ENCODE results near the gene ATP6V0A1.

- TF ChIP-seq SNAI2 (CRISPR knock-in tag; IDR thresholded peaks at IDR 0.05) (no peak), ISL1 (CRISPR knock-in tag; IDR thresholded peaks at IDR 0.05) (no peak), RARB (CRISPR knock-in tag; IDR thresholded peaks at IDR 0.05) (no peak), ARNTL (CRISPR knock-in tag; IDR thresholded peaks at IDR 0.05; ENCODE audit: borderline replicate concordance, low read depth) (no peak), ZNF8 (CRISPR knock-in tag; IDR thresholded peaks at IDR 0.05) (no peak), GLIS3 (CRISPR knock-in tag; IDR thresholded peaks at IDR 0.05) (no peak), ZNF70 (CRISPR knock-in tag; IDR thresholded peaks at IDR 0.05) (no peak), CSDC2 (CRISPR knock-in tag; IDR thresholded peaks at IDR 0.05) (no peak), ZNF565 (CRISPR knock-in tag; conservative IDR thresholded peaks at IDR 0.05; ENCODE audit: low read depth) (no peak), ZFP3 (CRISPR knock-in tag; IDR thresholded peaks at IDR 0.05) (no peak)
- TF ChIP-seq, protein P1, sequence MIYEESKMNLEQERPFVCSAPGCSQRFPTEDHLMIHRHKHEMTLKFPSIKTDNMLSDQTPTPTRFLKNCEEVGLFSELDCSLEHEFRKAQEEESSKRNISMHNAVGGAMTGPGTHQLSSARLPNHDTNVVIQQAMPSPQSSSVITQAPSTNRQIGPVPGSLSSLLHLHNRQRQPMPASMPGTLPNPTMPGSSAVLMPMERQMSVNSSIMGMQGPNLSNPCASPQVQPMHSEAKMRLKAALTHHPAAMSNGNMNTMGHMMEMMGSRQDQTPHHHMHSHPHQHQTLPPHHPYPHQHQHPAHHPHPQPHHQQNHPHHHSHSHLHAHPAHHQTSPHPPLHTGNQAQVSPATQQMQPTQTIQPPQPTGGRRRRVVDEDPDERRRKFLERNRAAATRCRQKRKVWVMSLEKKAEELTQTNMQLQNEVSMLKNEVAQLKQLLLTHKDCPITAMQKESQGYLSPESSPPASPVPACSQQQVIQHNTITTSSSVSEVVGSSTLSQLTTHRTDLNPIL (CRISPR knock-in tag; IDR thresholded peaks at IDR 0.05; ENCODE audit: low read depth), result no peak
- TF ChIP-seq, protein P2, sequence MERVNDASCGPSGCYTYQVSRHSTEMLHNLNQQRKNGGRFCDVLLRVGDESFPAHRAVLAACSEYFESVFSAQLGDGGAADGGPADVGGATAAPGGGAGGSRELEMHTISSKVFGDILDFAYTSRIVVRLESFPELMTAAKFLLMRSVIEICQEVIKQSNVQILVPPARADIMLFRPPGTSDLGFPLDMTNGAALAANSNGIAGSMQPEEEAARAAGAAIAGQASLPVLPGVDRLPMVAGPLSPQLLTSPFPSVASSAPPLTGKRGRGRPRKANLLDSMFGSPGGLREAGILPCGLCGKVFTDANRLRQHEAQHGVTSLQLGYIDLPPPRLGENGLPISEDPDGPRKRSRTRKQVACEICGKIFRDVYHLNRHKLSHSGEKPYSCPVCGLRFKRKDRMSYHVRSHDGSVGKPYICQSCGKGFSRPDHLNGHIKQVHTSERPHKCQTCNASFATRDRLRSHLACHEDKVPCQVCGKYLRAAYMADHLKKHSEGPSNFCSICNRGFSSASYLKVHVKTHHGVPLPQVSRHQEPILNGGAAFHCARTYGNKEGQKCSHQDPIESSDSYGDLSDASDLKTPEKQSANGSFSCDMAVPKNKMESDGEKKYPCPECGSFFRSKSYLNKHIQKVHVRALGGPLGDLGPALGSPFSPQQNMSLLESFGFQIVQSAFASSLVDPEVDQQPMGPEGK (CRISPR knock-in tag; IDR thresholded peaks at IDR 0.05; ENCODE audit: borderline replicate concordance), result no peak
- TF ChIP-seq, protein P3, sequence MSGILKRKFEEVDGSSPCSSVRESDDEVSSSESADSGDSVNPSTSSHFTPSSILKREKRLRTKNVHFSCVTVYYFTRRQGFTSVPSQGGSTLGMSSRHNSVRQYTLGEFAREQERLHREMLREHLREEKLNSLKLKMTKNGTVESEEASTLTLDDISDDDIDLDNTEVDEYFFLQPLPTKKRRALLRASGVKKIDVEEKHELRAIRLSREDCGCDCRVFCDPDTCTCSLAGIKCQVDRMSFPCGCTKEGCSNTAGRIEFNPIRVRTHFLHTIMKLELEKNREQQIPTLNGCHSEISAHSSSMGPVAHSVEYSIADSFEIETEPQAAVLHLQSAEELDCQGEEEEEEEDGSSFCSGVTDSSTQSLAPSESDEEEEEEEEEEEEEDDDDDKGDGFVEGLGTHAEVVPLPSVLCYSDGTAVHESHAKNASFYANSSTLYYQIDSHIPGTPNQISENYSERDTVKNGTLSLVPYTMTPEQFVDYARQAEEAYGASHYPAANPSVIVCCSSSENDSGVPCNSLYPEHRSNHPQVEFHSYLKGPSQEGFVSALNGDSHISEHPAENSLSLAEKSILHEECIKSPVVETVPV (CRISPR knock-in tag; IDR thresholded peaks at IDR 0.05), result no peak
Observed at GRCh38 chr17:42518046-42518754, 59.5 kb downstream of the ATP6V0A1 start.

All from SK-N-SH treated with all-trans-retinoic acid at 6 μM for 48 hours (cell line).